Neural cell (in vitro differentiated cells): Measurements from ENCODE around the gene COL2A1.

ENCODE experiments used
- CTCF ChIP-seq: fragments of 450-650 bp; IDR thresholded peaks from 2 replicates; pipeline ENCODE4 v1.5.1; 2014; ENCODE audit warnings: antibody characterized with exemption, mild to moderate bottlenecking, moderate library complexity; ENCODE audit not compliant: poor library complexity, severe bottlenecking
- MXI1 ChIP-seq: fragments of 450-650 bp; conservative IDR thresholded peaks from 2 replicates; pipeline ENCODE4 v1.6.1; 2014; ENCODE audit warnings: antibody characterized with exemption, mild to moderate bottlenecking; ENCODE audit not compliant: poor library complexity, severe bottlenecking

- no peak for TF ChIP-seq MXI1
- TF ChIP-seq CTCF, result no peak
Measured at GRCh38 chr12:47986291-47986660, 18.0 kb downstream of the COL2A1 start.
